Neural cell (in vitro differentiated cells): ENCODE measurements around the gene PIK3R3. TPM values are rescaled to one million over a fixed set of nuclear protein-coding genes. Genes with fewer than 3 reads are reported as not detected.

ENCODE experiments used
- H2AFZ ChIP-seq: fragments of 200-600, 300-800 bp; sonication (generic), shearing (Covaris generic); 2 replicates; pipeline ENCODE4 v1.6.0; 2014; ENCODE audit warnings: low read depth, mild to moderate bottlenecking, antibody characterized with exemption, low read length, moderate library complexity
- H3F3A ChIP-seq: fragments of 200-600 bp; shearing (Covaris generic); 2 replicates; pipeline ENCODE4 v1.6.1; 2016; ENCODE audit warnings: mild to moderate bottlenecking, moderate library complexity, mixed read lengths, antibody characterized with exemption, low read length; ENCODE audit not compliant: insufficient read depth, poor library complexity, severe bottlenecking
- H3K27ac ChIP-seq: fragments of 200-600, 300-800 bp; sonication (generic), shearing (Covaris generic); 2 replicates; pipeline ENCODE4 v1.5.1; 2014; ENCODE audit warnings: mild to moderate bottlenecking, low read length, moderate library complexity
- H3K27me3 ChIP-seq: fragments of 300-800, 200-600 bp; sonication (generic), shearing (Covaris generic); 2 replicates; pipeline ENCODE4 v1.6.0; 2014; ENCODE audit warnings: mild to moderate bottlenecking, low read depth, low read length, moderate library complexity; ENCODE audit not compliant: insufficient read depth
- H3K36me3 ChIP-seq: fragments of 300-800, 200-600 bp; sonication (generic), shearing (Covaris generic); 2 replicates; pipeline ENCODE4 v1.5.1; 2014; ENCODE audit warnings: mild to moderate bottlenecking, antibody characterized with exemption, low read length, moderate library complexity; ENCODE audit not compliant: insufficient read depth
- H3K4me2 ChIP-seq: fragments of 300-800, 200-600 bp; sonication (generic), shearing (Covaris generic); 2 replicates; pipeline ENCODE4 v1.6.0; 2014; ENCODE audit warnings: mild to moderate bottlenecking, low read length
- H3K4me3 ChIP-seq: fragments of 300-800, 200-600 bp; sonication (generic), shearing (Covaris generic); 2 replicates; pipeline ENCODE4 v1.5.1; 2014; ENCODE audit warnings: mild to moderate bottlenecking, low read length, moderate library complexity
- H3K79me2 ChIP-seq: fragments of 200-600 bp; shearing (Covaris generic); replicated peaks from 2 replicates; pipeline ENCODE4 v1.6.0; 2014; ENCODE audit warnings: mild to moderate bottlenecking, low read length, moderate library complexity; ENCODE audit not compliant: insufficient read depth
- H3K9ac ChIP-seq: fragments of 300-800, 200-600 bp; sonication (generic), shearing (Covaris generic); 2 replicates; pipeline ENCODE4 v1.6.1; 2016; ENCODE audit warnings: mild to moderate bottlenecking, low read length, mixed read lengths
- H3K9me2 ChIP-seq: fragments of 200-600 bp; shearing (Covaris generic); 2 replicates; pipeline ENCODE4 v1.6.1; 2016; ENCODE audit warnings: mild to moderate bottlenecking, low read length, mixed read lengths; ENCODE audit not compliant: insufficient read depth
- H3K9me3 ChIP-seq: fragments of 200-600, 300-800 bp; sonication (generic), shearing (Covaris generic); 2 replicates; pipeline ENCODE4 v1.6.1; 2016; ENCODE audit warnings: mild to moderate bottlenecking, mixed run types, low read length, moderate library complexity, mixed read lengths
- H4K20me1 ChIP-seq: fragments of 200-600 bp; shearing (Covaris generic); 2 replicates; pipeline ENCODE4 v1.6.1; 2016; ENCODE audit warnings: mild to moderate bottlenecking, mixed run types; ENCODE audit not compliant: insufficient read depth
- EP300 ChIP-seq: fragments of 450-650 bp; conservative IDR thresholded peaks from 2 replicates; pipeline ENCODE4 v1.6.1; 2014; ENCODE audit warnings: antibody characterized with exemption, mild to moderate bottlenecking, moderate library complexity; ENCODE audit not compliant: poor library complexity, severe bottlenecking
- EZH2 ChIP-seq: fragments of 200-600, 300-800 bp; shearing (Covaris generic), sonication (generic); IDR thresholded peaks from 2 replicates; pipeline ENCODE4 v1.6.1; 2014; ENCODE audit warnings: antibody characterized with exemption, low read length, borderline replicate concordance, mild to moderate bottlenecking; ENCODE audit not compliant: insufficient read depth, poor library complexity, severe bottlenecking
- MXI1 ChIP-seq: fragments of 450-650 bp; conservative IDR thresholded peaks from 2 replicates; pipeline ENCODE4 v1.6.1; 2014; ENCODE audit warnings: antibody characterized with exemption, mild to moderate bottlenecking; ENCODE audit not compliant: poor library complexity, severe bottlenecking
- POLR2AphosphoS5 ChIP-seq: IDR thresholded peaks from 2 replicates; pipeline ENCODE4 v1.6.1; 2012
- RAD21 ChIP-seq: fragments of 450-650 bp; conservative IDR thresholded peaks from 2 replicates; pipeline ENCODE4 v1.6.1; 2014; ENCODE audit warnings: antibody characterized with exemption, mild to moderate bottlenecking, moderate library complexity
- REST ChIP-seq: IDR thresholded peaks from 2 replicates; pipeline ENCODE4 v1.6.1; 2012; ENCODE audit warnings: borderline replicate concordance
- SMC3 ChIP-seq: fragments of 450-650 bp; conservative IDR thresholded peaks from 2 replicates; pipeline ENCODE4 v1.6.1; 2014; ENCODE audit warnings: antibody characterized with exemption, mild to moderate bottlenecking, moderate library complexity; ENCODE audit not compliant: poor library complexity
- TAF1 ChIP-seq: IDR thresholded peaks from 2 replicates; pipeline ENCODE4 v1.6.1; 2012; ENCODE audit warnings: low read depth
- polyA plus RNA-seq: library from polyadenylated mRNA; depleted of rRNA; stranded (reverse); fragments of >200 nt; gene quantifications from 2 replicates; pipeline ENCODE4 v1.2.3, GENCODE V29; 2014
- TF ChIP-seq, protein P1 (sequence below): fragments of 450-650 bp; IDR thresholded peaks from 2 replicates; pipeline ENCODE4 v1.5.1; 2014; ENCODE audit warnings: antibody characterized with exemption, mild to moderate bottlenecking, moderate library complexity; ENCODE audit not compliant: poor library complexity, severe bottlenecking

PIK3R3 gene
- polyA plus RNA-seq, 1 donor from 2014 or later = 119 TPM

GRCh38 chr1:45999507-45999906 is 132.9 kb downstream of the PIK3R3 start:
- Histone ChIP-seq H3K36me3 (no peaks in the 10 kb centered on the region), H3K4me2 (no peak overlapping the region), H3K9me3 (no peaks in the 10 kb centered on the region), H3K9me2 (no peaks in the 10 kb centered on the region), H4K20me1 (no peaks in the 10 kb centered on the region), H3F3A (no peaks in the 10 kb centered on the region), H2AFZ (no peak overlapping the region), H3K27ac (no peak overlapping the region), H3K4me3 (no peak overlapping the region), H3K9ac (no peak overlapping the region), H3K79me2 (no peaks in the 10 kb centered on the region), H3K27me3 (no peaks in the 10 kb centered on the region)
- TF ChIP-seq, protein P1, sequence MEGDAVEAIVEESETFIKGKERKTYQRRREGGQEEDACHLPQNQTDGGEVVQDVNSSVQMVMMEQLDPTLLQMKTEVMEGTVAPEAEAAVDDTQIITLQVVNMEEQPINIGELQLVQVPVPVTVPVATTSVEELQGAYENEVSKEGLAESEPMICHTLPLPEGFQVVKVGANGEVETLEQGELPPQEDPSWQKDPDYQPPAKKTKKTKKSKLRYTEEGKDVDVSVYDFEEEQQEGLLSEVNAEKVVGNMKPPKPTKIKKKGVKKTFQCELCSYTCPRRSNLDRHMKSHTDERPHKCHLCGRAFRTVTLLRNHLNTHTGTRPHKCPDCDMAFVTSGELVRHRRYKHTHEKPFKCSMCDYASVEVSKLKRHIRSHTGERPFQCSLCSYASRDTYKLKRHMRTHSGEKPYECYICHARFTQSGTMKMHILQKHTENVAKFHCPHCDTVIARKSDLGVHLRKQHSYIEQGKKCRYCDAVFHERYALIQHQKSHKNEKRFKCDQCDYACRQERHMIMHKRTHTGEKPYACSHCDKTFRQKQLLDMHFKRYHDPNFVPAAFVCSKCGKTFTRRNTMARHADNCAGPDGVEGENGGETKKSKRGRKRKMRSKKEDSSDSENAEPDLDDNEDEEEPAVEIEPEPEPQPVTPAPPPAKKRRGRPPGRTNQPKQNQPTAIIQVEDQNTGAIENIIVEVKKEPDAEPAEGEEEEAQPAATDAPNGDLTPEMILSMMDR = no peak
- TF ChIP-seq TAF1 (no peak), EZH2 (no peak), RAD21 (no peak), MXI1 (no peak), REST (no peak)

- Histone ChIP-seq H3K9ac (no peak overlapping the region), H3K27ac (no peak overlapping the region), H3K9me3 (no peaks in the 10 kb centered on the region), H3K4me3 (no peak overlapping the region), H3K4me2 (no peak overlapping the region), H3K36me3 (no peaks in the 10 kb centered on the region), H3F3A (no peaks in the 10 kb centered on the region), H3K9me2 (no peaks in the 10 kb centered on the region), H3K27me3 (no peaks in the 10 kb centered on the region), H2AFZ (no peak overlapping the region), H4K20me1 (no peaks in the 10 kb centered on the region), H3K79me2 (no peaks in the 10 kb centered on the region)
- no peak for TF ChIP-seq EZH2
- no peak for TF ChIP-seq TAF1
- TF ChIP-seq REST = no peak
- no peak for TF ChIP-seq MXI1
- no peak for TF ChIP-seq EP300
- TF ChIP-seq, protein P1 = no peak
- no peak for TF ChIP-seq RAD21
- TF ChIP-seq POLR2AphosphoS5 = no peak
- no peak for TF ChIP-seq SMC3
Measured at GRCh38 chr1:45998020-45998617, 134.3 kb downstream of the PIK3R3 start.
